ENCODE measurements around the gene MTHFS.
"Not testable (repeated sequence)": the region's sequence is repeated elsewhere in the genome, so short reads cannot be mapped to it uniquely, and the experiment has no call there.

MTHFS gene

GRCh38 chr15:79896634-79897379 is at the start of gene MTHFS:
TSS of gene MTHFS (minus strand) at chr15:79897014. CDS start at chr15:79896988, 26 bp downstream.
- peak; percentile 90 for DNase-seq (ENCODE audit: low read depth, low spot score)

DNA sequence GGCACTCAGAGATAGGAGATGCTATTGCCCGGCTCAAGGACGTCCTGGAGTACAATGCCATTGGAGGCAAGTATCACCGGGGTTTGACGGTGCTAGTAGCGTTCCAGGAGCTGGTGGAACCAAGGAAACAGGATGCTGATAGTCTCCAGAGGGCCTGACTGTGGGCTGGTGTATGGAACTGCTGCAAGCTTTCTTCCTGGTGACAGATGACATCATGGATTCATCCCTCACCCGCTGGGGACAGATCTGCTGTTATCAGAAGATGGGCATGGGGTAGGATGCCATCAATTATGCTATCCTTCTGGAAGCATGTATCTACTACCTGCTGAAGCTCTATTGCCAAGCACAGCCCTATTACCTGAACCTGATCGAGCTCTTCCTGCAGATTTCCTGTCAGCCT is 47.8 kb upstream of the MTHFS start:
- DNase-seq (ENCODE audit: low read depth, low spot score): no peak

DNA sequence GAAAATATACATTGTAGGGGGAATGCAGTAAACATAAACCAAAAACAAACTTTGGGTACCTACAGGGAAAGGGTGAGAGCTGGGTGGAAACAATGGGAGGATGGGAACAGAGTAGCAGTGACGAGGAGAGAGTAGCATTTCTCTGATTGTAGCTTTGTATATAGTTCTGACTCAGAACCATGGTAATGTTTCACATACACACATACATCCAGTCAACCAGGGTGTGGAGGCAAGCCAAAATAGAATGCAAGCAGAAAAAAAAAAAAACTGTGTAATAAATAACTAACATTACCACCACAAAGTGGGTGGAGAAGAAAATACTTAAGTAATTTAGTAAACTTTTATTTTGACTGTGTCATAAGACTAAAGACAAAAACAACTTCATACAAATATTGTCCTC is 47.0 kb upstream of the MTHFS start:
- no peak for DNase-seq (ENCODE audit: low read depth, low spot score)

- DNase-seq (ENCODE audit: low read depth, low spot score): no peak
Observed at GRCh38 chr15:79942741-79943481, 46.1 kb upstream of the MTHFS start.

DNA sequence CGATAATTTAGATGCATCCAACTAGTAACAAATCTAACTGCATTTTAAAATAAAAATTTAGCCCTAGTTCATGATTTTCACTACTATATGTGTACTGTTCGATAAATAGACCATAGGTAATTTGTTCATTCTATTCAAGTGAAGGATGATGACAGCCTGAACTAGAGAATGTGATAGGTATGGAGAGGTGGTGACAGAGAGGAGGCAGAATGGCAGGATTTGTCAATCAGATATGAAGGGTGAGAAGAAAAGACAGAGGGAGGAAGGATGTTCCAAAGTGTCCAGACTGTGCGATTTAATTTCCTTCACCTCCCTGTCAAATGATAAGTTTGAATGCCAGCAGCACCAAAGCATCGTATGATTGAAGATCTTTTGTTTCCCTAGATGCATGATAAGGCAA is 42.6 kb upstream of the MTHFS start:
- no peak for DNase-seq (ENCODE audit: low read depth, low spot score)

DNA sequence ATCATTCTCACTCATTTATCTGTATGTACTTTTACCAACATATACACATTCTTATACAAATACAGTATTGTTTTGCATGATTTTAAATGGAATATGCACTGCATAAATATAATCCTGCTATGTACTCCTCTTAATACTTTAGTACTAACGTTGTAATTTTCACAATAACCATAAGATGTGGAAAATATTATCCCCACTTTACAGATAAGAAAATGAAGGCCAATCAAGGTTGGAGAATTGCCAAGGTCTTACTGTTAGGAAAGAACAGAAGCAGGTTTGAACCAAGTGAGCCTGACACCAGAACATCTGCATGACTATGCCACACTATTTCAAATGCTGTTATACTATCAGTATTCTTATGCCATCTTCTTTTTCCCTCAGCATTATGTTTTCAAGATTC is 41.3 kb upstream of the MTHFS start:
- DNase-seq (ENCODE audit: low read depth, low spot score): no peak

- DNase-seq (ENCODE audit: low read depth, low spot score): peak; percentile 77
Observed at GRCh38 chr15:79935556-79936201, 38.9 kb upstream of the MTHFS start.

DNA sequence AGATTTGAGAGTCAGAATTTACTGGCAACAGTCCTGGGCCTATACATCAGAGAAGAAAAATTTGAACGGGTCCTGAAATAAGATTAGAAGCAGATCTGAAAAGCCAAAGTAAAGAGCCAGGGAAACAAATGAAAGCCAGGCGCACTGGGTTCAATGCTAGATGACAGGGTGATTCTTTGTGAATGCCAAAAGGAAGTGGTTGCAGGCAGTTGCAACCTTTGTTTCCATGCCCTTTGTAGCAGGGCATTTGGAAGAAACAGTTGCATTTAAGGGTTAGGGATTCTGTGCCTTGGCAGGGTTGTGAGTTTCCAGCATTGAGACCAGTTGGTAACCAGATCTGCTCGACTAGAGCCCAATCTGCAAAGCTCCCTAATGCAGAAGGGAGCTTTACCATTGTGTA is 36.4 kb upstream of the MTHFS start:
- DNase-seq (ENCODE audit: low read depth, low spot score): no peak

- no peak for DNase-seq (ENCODE audit: low read depth, low spot score)
Observed at GRCh38 chr15:79932447-79932846, 35.6 kb upstream of the MTHFS start.

GRCh38 chr15:79930516-79930915 is 33.7 kb upstream of the MTHFS start:
- DNase-seq (ENCODE audit: low read depth, low spot score): no peak

- DNase-seq (ENCODE audit: low read depth, low spot score): no peak
Observed at GRCh38 chr15:79929412-79929811, 32.6 kb upstream of the MTHFS start.

GRCh38 chr15:79926116-79926515 is 29.3 kb upstream of the MTHFS start:
- not testable (repeated sequence) for DNase-seq (ENCODE audit: low read depth, low spot score)

- DNase-seq (ENCODE audit: low read depth, low spot score): no peak
Observed at GRCh38 chr15:79924379-79924778, 27.6 kb upstream of the MTHFS start.

GRCh38 chr15:79923515-79924169 is 26.8 kb upstream of the MTHFS start:
- peak; percentile 99 for DNase-seq (ENCODE audit: low read depth, low spot score)

GRCh38 chr15:79923079-79923514 is 26.3 kb upstream of the MTHFS start:
- DNase-seq (ENCODE audit: low read depth, low spot score): no peak

DNA sequence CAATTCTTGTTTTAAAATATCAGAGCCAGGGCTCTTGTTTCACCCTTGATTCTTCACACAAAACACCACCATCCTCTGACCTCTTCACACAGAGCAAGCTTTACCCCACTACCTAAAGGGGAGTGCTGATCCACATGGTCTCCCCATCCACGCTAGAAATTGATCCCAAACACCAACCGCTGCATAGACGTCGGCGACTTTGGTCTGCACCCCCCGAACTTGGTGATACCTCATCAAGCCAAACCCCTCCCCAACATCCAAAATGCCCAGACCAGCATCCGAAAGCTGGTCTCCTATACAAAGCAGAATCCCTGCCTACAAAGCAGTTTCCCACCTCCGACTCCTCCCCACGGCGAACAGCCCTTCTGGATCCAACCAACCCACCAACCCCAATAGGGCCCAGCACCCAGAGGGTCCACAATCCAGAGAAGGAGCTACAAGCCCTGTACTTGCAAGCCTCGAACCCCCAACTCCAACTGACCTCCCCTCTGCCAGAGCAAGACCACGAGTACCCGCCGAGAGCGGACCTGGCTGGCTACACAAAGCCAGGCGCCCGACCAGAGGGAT is 25.8 kb upstream of the MTHFS start:
- peak; percentile 77 for DNase-seq (ENCODE audit: low read depth, low spot score)

- DNase-seq (ENCODE audit: low read depth, low spot score): no peak
Observed at GRCh38 chr15:79919749-79920511, 23.1 kb upstream of the MTHFS start.

GRCh38 chr15:79919090-79919748 is 22.4 kb upstream of the MTHFS start:
- DNase-seq (ENCODE audit: low read depth, low spot score): no peak

DNA sequence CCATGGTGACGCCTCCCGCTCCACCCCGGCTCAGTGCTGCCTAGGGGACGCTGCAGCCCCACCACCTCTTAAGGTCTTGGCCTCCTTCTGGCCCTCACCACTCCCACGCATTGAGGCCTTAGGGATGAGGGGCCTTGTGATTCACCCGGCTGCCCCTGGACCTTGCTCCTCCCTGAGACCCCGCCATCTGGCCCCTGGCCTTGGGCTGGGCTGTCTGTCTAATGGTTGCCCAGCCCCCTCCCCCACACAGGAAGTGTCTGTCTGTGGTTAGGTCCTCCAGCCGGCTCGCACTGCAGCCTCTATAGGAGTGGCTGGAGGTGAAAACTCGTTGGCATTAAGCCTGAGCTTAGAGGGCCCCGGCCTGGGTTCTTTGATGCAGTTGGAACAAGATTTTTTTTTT is 21.5 kb upstream of the MTHFS start:
- no peak for DNase-seq (ENCODE audit: low read depth, low spot score)

GRCh38 chr15:79916502-79917132 is 19.8 kb upstream of the MTHFS start:
- DNase-seq (ENCODE audit: low read depth, low spot score): no peak

Measured in ELF-1 (cell line).